ENCODE data around the gene GALNT15. TPM values are rescaled to one million over a fixed set of nuclear protein-coding genes. Genes with fewer than 3 reads are reported as not detected.

Gene GALNT15
- total RNA-seq, 1 donor from 2014 or later, result 0.17 TPM

GRCh38 chr3:16219777-16220176, 45.3 kb downstream of the GALNT15 start:
- DNase-seq (ENCODE audit: low read depth), result no peak

GRCh38 chr3:16221990-16222389, 47.5 kb downstream of the GALNT15 start:
- no peak for TF ChIP-seq CTCF (IDR thresholded peaks at IDR 0.05; ENCODE audit: insufficient read depth, low read length, poor library complexity, severe bottlenecking)
- no peak overlapping the region for H3K4me3 ChIP-seq (ENCODE audit: low read depth, low read length)
- no peak for DNase-seq (ENCODE audit: low read depth)
- H3K36me3 ChIP-seq (ENCODE audit: control insufficient read depth, insufficient read depth, low read length), result no peaks in the 10 kb centered on the region
- no peaks in the 10 kb centered on the region for H3K27me3 ChIP-seq (ENCODE audit: control insufficient read depth, insufficient read depth, low read length)

More at GRCh38 chr3:16219777-16220176, 45.3 kb downstream of the GALNT15 start:
- Histone ChIP-seq H3K36me3 (ENCODE audit: control insufficient read depth, insufficient read depth, low read length) (no peaks in the 10 kb centered on the region), H3K27me3 (ENCODE audit: control insufficient read depth, insufficient read depth, low read length) (no peaks in the 10 kb centered on the region), H3K4me3 (ENCODE audit: low read depth, low read length) (no peak overlapping the region)
- TF ChIP-seq CTCF (IDR thresholded peaks at IDR 0.05; ENCODE audit: insufficient read depth, low read length, poor library complexity, severe bottlenecking), result no peak

- H3K4me3 ChIP-seq (ENCODE audit: low read depth, low read length), result no peak overlapping the region
- no peaks in the 10 kb centered on the region for H3K36me3 ChIP-seq (ENCODE audit: control insufficient read depth, insufficient read depth, low read length)
- no peak for TF ChIP-seq CTCF (IDR thresholded peaks at IDR 0.05; ENCODE audit: insufficient read depth, low read length, poor library complexity, severe bottlenecking)
- no peak for DNase-seq (ENCODE audit: low read depth)
- H3K27me3 ChIP-seq (ENCODE audit: control insufficient read depth, insufficient read depth, low read length), result no peaks in the 10 kb centered on the region
Measured at GRCh38 chr3:16222547-16222946, 48.1 kb downstream of the GALNT15 start.

GRCh38 chr3:16224325-16224724, 49.8 kb downstream of the GALNT15 start:
- Histone ChIP-seq H3K4me3 (ENCODE audit: low read depth, low read length) (no peak overlapping the region), H3K36me3 (ENCODE audit: control insufficient read depth, insufficient read depth, low read length) (no peaks in the 10 kb centered on the region), H3K27me3 (ENCODE audit: control insufficient read depth, insufficient read depth, low read length) (no peaks in the 10 kb centered on the region)
- no peak for DNase-seq (ENCODE audit: low read depth)
- TF ChIP-seq CTCF (IDR thresholded peaks at IDR 0.05; ENCODE audit: insufficient read depth, low read length, poor library complexity, severe bottlenecking), result no peak

- Histone ChIP-seq H3K4me3 (ENCODE audit: low read depth, low read length) (no peak overlapping the region), H3K27me3 (ENCODE audit: control insufficient read depth, insufficient read depth, low read length) (no peaks in the 10 kb centered on the region), H3K36me3 (ENCODE audit: control insufficient read depth, insufficient read depth, low read length) (no peaks in the 10 kb centered on the region)
- no peak for TF ChIP-seq CTCF (IDR thresholded peaks at IDR 0.05; ENCODE audit: insufficient read depth, low read length, poor library complexity, severe bottlenecking)
- DNase-seq (ENCODE audit: low read depth), result no peak
Measured at GRCh38 chr3:16227566-16227965, 53.1 kb downstream of the GALNT15 start.

- DNase-seq (ENCODE audit: low read depth), result no peak
- no peak overlapping the region for H3K4me3 ChIP-seq (ENCODE audit: low read depth, low read length)
- H3K27me3 ChIP-seq (ENCODE audit: control insufficient read depth, insufficient read depth, low read length), result no peaks in the 10 kb centered on the region
- TF ChIP-seq CTCF (IDR thresholded peaks at IDR 0.05; ENCODE audit: insufficient read depth, low read length, poor library complexity, severe bottlenecking), result no peak
- no peaks in the 10 kb centered on the region for H3K36me3 ChIP-seq (ENCODE audit: control insufficient read depth, insufficient read depth, low read length)
Measured at GRCh38 chr3:16229681-16230080, 55.2 kb downstream of the GALNT15 start.
